HFFc6 (cell line): ENCODE measurements around the gene GPR160. TPM values are rescaled to one million over a fixed set of nuclear protein-coding genes. Genes with fewer than 3 reads are reported as not detected.

Source experiments
- DNase-seq: peaks from one replicate; pipeline ENCODE4 v3.0.0-alpha.2; 2018
- H3K27ac Mint-ChIP-seq: 2 replicates; pipeline ENCODE4 v1.8.0; 2020; ENCODE audit warnings: mild to moderate bottlenecking, mixed read lengths
- H3K27me3 Mint-ChIP-seq: 2 replicates; pipeline ENCODE4 v1.8.0; 2021; ENCODE audit warnings: mild to moderate bottlenecking, moderate library complexity, mixed read lengths; ENCODE audit not compliant: insufficient read depth
- H3K36me3 Mint-ChIP-seq: 2 replicates; pipeline ENCODE4 v1.8.0; 2021; ENCODE audit warnings: low read depth, mixed read lengths
- H3K4me1 Mint-ChIP-seq: 2 replicates; pipeline ENCODE4 v1.8.0; 2020; ENCODE audit warnings: low read depth, mixed read lengths
- H3K4me3 Mint-ChIP-seq: 2 replicates; pipeline ENCODE4 v1.8.0; 2020; ENCODE audit warnings: mild to moderate bottlenecking, moderate library complexity, mixed read lengths
- H3K9me3 Mint-ChIP-seq: 2 replicates; pipeline ENCODE4 v1.8.0; 2020; ENCODE audit warnings: mild to moderate bottlenecking, mixed read lengths
- CTCF ChIP-seq: fragments of 200-600 bp; sonication (generic); IDR thresholded peaks from 2 replicates; pipeline ENCODE4 v1.5.0; 2021; ENCODE audit warnings: antibody characterized with exemption, mild to moderate bottlenecking
- total RNA-seq, 6 experiments: library from RNA; stranded (reverse); fragmentation: NEBNext Ultra II Directional; extraction: Animal tissue kit (Norgen Biotek cat#: 25700); gene quantifications; 2 replicates in 1 of 6; 3 replicates in 5 of 6; pipeline ENCODE4 v1.2.3, GENCODE V29; 2021

The GPR160 gene
- total RNA-seq, 6 experiments from 2014 or later, result 0.10 to 0.23 (median 0.19) TPM; not detected in 3

- Mint-ChIP-seq H3K4me1 (no peaks in the 10 kb centered on the region), H3K27ac (no peak overlapping the region), H3K4me3 (no peak overlapping the region), H3K36me3 (peaks cover 25% of the 10 kb centered on the region), H3K9me3 (no peaks in the 10 kb centered on the region), H3K27me3 (no peaks in the 10 kb centered on the region)
- DNase-seq, result no peak
- no peak for TF ChIP-seq CTCF
These were observed 61.0 kb downstream of the GPR160 start for GRCh38 chr3:170098753-170099152.

- no peak for TF ChIP-seq CTCF
- Mint-ChIP-seq H3K27me3 (no peaks in the 10 kb centered on the region), H3K36me3 (peaks cover 9% of the 10 kb centered on the region), H3K4me1 (no peaks in the 10 kb centered on the region), H3K27ac (no peak overlapping the region), H3K4me3 (no peak overlapping the region), H3K9me3 (no peaks in the 10 kb centered on the region)
- no peak for DNase-seq
These were observed 63.1 kb downstream of the GPR160 start for GRCh38 chr3:170100944-170101343.

GRCh38 chr3:170102431-170102830, 64.6 kb downstream of the GPR160 start:
- no peaks in the 10 kb centered on the region for H3K9me3 Mint-ChIP-seq
- H3K27me3 Mint-ChIP-seq, result no peaks in the 10 kb centered on the region
- H3K36me3 Mint-ChIP-seq, result peaks cover 9% of the 10 kb centered on the region
- no peaks in the 10 kb centered on the region for H3K4me1 Mint-ChIP-seq
- DNase-seq, result no peak
- no peak overlapping the region for H3K4me3 Mint-ChIP-seq
- H3K27ac Mint-ChIP-seq, result no peak overlapping the region
- TF ChIP-seq CTCF, result no peak

GRCh38 chr3:170107941-170108340, 70.1 kb downstream of the GPR160 start:
- H3K9me3 Mint-ChIP-seq, result no peaks in the 10 kb centered on the region

GRCh38 chr3:170108955-170109354, 71.2 kb downstream of the GPR160 start:
- Mint-ChIP-seq H3K4me3 (no peak overlapping the region), H3K27me3 (no peaks in the 10 kb centered on the region; the same call in 1 of the 2 replicates), H3K36me3 (peaks cover 22% of the 10 kb centered on the region), H3K9me3 (no peaks in the 10 kb centered on the region), H3K4me1 (no peaks in the 10 kb centered on the region), H3K27ac (no peak overlapping the region)
- DNase-seq, result no peak
- TF ChIP-seq CTCF, result no peak

More at GRCh38 chr3:170107941-170108340, 70.1 kb downstream of the GPR160 start:
- DNase-seq, result no peak
- Mint-ChIP-seq H3K36me3 (peaks cover 17% of the 10 kb centered on the region), H3K4me1 (no peaks in the 10 kb centered on the region), H3K27ac (no peak overlapping the region), H3K4me3 (no peak overlapping the region), H3K27me3 (no peaks in the 10 kb centered on the region; the same call in 1 of the 2 replicates)
- no peak for TF ChIP-seq CTCF
